GM13976 (cell line): ENCODE measurements around the gene ZNF789.

Experiments
- DNase-seq: peaks from one replicate; pipeline ENCODE4 v3.0.0; 2012; ENCODE audit warnings: low spot score
- CTCF ChIP-seq: IDR thresholded peaks from 2 replicates; pipeline ENCODE4 v1.5.1; 2012; ENCODE audit warnings: borderline replicate concordance, mild to moderate bottlenecking; ENCODE audit not compliant: insufficient read depth; ENCODE audit errors: extremely low read depth, missing control alignments, control extremely low read depth
- in situ Hi-C: fragments of 300-500 bp; cut with MboI; formaldehyde crosslinking; loops from one replicate; pipeline ENCODE4 v1.12.0; 2022; ENCODE audit warnings: low sequenced_read_pairs, mixed read lengths, inconsistent platforms; ENCODE audit not compliant: unreplicated experiment

Gene ZNF789

GRCh38 chr7:99437946-99438572 is 34.6 kb upstream of the ZNF789 start:
- in situ Hi-C loops = no loop called here
- no peak for TF ChIP-seq CTCF
- DNase-seq = no peak

- DNase-seq = peak; percentile 99
- TF ChIP-seq CTCF = no peak
- in situ Hi-C loops = no loop called here
Observed at GRCh38 chr7:99438573-99439480, 33.9 kb upstream of the ZNF789 start, which contains the start of the genes CPSF4 and PTCD1. TSS of gene CPSF4 (plus strand) at chr7:99438943. CDS start at chr7:99439083, 140 bp downstream. TSS of gene PTCD1 (minus strand) at chr7:99438798. CDS start at chr7:99435242, 3,556 bp downstream.

- no peak for DNase-seq
- TF ChIP-seq CTCF = no peak
- in situ Hi-C loops = no loop called here
Observed at GRCh38 chr7:99440195-99440594, 32.5 kb upstream of the ZNF789 start.

- in situ Hi-C loops = no loop called here
- DNase-seq = no peak
- TF ChIP-seq CTCF = no peak
Observed at GRCh38 chr7:99446096-99446495, 26.6 kb upstream of the ZNF789 start.

GRCh38 chr7:99447943-99448342 is 24.7 kb upstream of the ZNF789 start:
- peak; percentile 23 for TF ChIP-seq CTCF
- in situ Hi-C loops = no loop called here
- no peak for DNase-seq

- in situ Hi-C loops = no loop called here
Observed at GRCh38 chr7:99448855-99449254, 23.8 kb upstream of the ZNF789 start.

More at GRCh38 chr7:99448855-99449254, 23.8 kb upstream of the ZNF789 start:
- DNase-seq = no peak
- TF ChIP-seq CTCF = no peak
